GM20000 (cell line): Measurements from ENCODE around the gene CELF1.

Source experiments
- DNase-seq: peaks from one replicate; pipeline ENCODE4 v3.0.0; 2012; ENCODE audit warnings: low spot score
- TF ChIP-seq, protein P1 (sequence below): IDR thresholded peaks from 2 replicates; pipeline ENCODE4 v1.5.1; 2012; ENCODE audit warnings: mild to moderate bottlenecking, control low read depth; ENCODE audit errors: extremely low read depth, missing control alignments

CELF1 gene

DNA sequence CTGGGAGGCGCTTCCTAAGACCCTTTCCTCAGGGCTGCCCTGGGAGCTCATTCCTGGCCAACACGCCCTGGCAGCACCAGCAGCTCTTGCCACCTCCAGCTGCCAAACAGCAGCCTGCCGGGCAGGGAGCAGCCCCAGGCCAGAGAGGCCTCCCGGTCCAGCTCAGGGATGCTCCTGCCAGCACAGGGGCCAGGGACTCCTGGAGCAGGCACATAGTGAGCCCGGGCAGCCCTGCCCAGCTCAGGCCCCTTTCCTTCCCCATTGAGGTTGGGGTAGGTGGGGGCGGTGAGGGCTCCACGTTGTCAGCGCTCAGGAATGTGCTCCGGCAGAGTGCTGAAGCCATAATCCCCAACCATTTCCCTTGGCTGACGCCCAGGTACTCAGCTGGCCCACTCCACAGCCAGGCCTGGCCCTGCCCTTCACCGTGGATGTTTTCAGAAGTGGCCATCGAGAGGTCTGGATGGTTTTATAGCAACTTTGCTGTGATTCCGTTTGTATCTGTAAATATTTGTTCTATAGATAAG, 136.9 kb downstream of the CELF1 start:
- TF ChIP-seq, protein P1, sequence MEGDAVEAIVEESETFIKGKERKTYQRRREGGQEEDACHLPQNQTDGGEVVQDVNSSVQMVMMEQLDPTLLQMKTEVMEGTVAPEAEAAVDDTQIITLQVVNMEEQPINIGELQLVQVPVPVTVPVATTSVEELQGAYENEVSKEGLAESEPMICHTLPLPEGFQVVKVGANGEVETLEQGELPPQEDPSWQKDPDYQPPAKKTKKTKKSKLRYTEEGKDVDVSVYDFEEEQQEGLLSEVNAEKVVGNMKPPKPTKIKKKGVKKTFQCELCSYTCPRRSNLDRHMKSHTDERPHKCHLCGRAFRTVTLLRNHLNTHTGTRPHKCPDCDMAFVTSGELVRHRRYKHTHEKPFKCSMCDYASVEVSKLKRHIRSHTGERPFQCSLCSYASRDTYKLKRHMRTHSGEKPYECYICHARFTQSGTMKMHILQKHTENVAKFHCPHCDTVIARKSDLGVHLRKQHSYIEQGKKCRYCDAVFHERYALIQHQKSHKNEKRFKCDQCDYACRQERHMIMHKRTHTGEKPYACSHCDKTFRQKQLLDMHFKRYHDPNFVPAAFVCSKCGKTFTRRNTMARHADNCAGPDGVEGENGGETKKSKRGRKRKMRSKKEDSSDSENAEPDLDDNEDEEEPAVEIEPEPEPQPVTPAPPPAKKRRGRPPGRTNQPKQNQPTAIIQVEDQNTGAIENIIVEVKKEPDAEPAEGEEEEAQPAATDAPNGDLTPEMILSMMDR = no peak
- DNase-seq = no peak
